ENCODE measurements around the gene TSPYL2. TPM values are rescaled to one million over a fixed set of nuclear protein-coding genes. Genes with fewer than 3 reads are reported as not detected.

TSPYL2 gene
- total RNA-seq, 4 donors from 2014 or later = 142 to 210 (median 180) TPM

DNA sequence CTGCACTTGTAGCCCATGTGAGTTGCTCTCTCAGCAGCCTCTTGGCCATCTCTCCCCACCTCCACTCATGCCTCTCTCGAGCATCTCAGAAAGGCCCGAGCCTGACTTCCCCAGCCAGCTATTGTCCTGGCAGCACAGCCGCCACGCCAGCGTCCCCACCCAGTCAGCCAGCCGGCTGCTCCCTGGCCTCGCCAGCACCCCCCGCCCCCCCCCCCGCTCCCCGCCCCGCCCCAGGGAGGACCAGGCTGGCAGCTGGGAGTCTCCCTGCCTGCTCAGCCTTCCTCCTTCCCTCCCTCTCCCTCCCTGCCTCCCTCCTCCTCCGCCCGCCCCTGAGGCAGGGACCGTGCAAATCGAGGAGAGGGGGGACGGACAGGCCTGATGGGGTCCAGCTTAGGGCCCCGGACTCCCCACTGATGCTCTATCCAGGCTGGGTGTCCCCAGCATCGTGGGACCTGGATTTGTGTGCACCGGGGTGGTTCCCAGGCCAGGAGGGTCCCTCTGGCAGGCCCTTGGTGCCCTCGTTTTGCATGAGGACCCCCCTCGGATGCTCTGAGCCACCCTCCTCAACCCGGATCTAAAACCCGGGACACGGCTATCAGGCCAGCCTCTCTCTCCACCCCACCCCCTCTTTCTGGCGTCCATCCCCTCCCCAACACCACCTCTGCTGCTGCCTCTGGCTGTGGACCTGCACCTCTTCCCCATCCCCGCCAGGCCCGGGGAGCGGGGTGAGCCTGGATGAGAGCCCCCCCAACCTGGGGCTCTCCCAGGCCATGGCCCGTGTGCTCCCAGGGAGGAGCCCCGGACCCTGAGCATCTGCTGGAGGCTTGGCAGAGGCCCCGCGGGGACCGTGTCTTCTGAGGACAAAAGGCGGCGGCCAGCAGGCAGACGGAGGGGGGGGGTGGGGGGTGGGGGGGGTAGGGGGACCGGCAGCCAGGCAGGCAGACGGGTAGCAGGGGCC is 33.7 kb upstream of the TSPYL2 start, which contains the start of gene GPR173:
Gene GPR173 (plus strand): TSS at position 621 of the 958 bp plus-strand sequence. CDS start 27,833 bp downstream, outside the sequence.
- no peak for TF ChIP-seq POLR2A (IDR thresholded peaks at IDR 0.05)
- TF ChIP-seq EP300 (IDR thresholded peaks at IDR 0.05) = peak in 1 of 2 donors; percentile 43
- Histone ChIP-seq H3K9me3 (no peaks in the 10 kb centered on the region), H3K4me1 (peaks cover 0 to 29% (median 0%) of the 10 kb centered on the region in 4 donors), H3K27me3 (peaks cover 0 to 10% of the 10 kb centered on the region in 2 donors), H3K4me3 (peak within 1 kb of the TSS; percentile 34 to 60 (median 45)), H3K27ac (peak within 1 kb of the TSS; percentile 38 to 82 (median 62)), H3K36me3 (no peaks in the 10 kb centered on the region)
- peak; percentile 17 for DNase-seq (ENCODE audit: low spot score in 2 of 2)
- WGBS, 2 donors = 4 to 36% methylated on average over 13 to 35 of the region's 38 CpGs

GRCh38 chrX:53049127-53049517 is 33.0 kb upstream of the TSPYL2 start:
- DNase-seq (ENCODE audit: low spot score in 2 of 2) = no peak
- peaks cover 0 to 10% of the 10 kb centered on the region in 2 donors for H3K27me3 ChIP-seq
- H3K9me3 ChIP-seq = no peaks in the 10 kb centered on the region
- H3K36me3 ChIP-seq = no peaks in the 10 kb centered on the region
- peaks cover 0 to 29% (median 0%) of the 10 kb centered on the region in 4 donors for H3K4me1 ChIP-seq
- H3K27ac ChIP-seq = peak overlapping the region; percentile 38 to 82 (median 62)
- WGBS, 2 donors = 26% methylated on average over 8 of the region's 8 CpGs; no CpG with 5 or more reads in 1 of the 2 donors
- H3K4me3 ChIP-seq = peak overlapping the region; percentile 34 to 60 (median 45)
- TF ChIP-seq EP300 (IDR thresholded peaks at IDR 0.05) = no peak
- TF ChIP-seq POLR2A (IDR thresholded peaks at IDR 0.05) = no peak
- TF ChIP-seq CTCF (IDR thresholded peaks at IDR 0.05) = no peak

- DNase-seq (ENCODE audit: low spot score in 2 of 2) = no peak
- H3K36me3 ChIP-seq = no peaks in the 10 kb centered on the region
- H3K27me3 ChIP-seq = peaks cover 0 to 10% of the 10 kb centered on the region in 2 donors
- no peak overlapping the region for H3K4me3 ChIP-seq
- WGBS, 2 donors = 54 to 80% methylated on average over 6 of the region's 6 CpGs
- peaks cover 0 to 29% (median 0%) of the 10 kb centered on the region in 4 donors for H3K4me1 ChIP-seq
- no peaks in the 10 kb centered on the region for H3K9me3 ChIP-seq
- H3K27ac ChIP-seq = no peak overlapping the region
- TF ChIP-seq POLR2A (IDR thresholded peaks at IDR 0.05) = no peak
- TF ChIP-seq EP300 (IDR thresholded peaks at IDR 0.05) = no peak
- TF ChIP-seq CTCF (IDR thresholded peaks at IDR 0.05) = no peak
Observed at GRCh38 chrX:53050841-53051240, 31.3 kb upstream of the TSPYL2 start.

DNA sequence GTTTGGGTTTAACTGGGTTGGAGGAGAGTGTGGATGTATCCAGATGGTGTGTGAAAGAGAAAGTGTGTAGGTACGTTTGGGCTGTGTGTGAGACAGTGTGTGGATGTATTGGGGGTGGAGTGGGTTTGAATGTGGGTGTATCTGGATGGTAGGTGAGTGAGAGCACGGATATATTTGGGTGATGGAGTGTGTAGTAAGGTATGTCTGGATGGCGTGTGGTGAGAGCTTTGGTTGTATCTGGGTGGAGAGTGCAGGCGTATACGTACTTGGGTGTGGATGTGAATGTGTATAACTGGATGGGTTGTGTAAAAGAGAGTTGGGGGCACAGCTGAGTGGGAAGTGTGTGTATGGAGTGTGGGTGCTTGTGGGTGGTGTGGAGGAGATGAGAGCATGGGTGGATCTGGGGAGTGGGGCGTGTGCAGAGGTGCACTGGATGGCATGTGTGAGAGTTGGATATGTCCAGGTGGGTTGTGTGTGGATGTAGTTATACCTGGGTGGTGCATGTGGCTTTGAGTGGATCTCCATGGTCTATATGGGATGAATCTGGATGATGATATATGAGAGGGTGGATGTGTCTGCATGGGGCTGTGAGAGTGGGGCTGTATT is 26.8 kb upstream of the TSPYL2 start:
- H3K27ac ChIP-seq = no peak overlapping the region
- TF ChIP-seq POLR2A (IDR thresholded peaks at IDR 0.05) = no peak
- no peak for TF ChIP-seq EP300 (IDR thresholded peaks at IDR 0.05)
- no peak for TF ChIP-seq CTCF (IDR thresholded peaks at IDR 0.05)
- no peak overlapping the region for H3K4me3 ChIP-seq
- no peaks in the 10 kb centered on the region for H3K9me3 ChIP-seq
- 77 to 88% methylated on average over 6 of the region's 6 CpGs for WGBS, 2 donors
- peaks cover 0 to 11% (median 0%) of the 10 kb centered on the region in 4 donors for H3K4me1 ChIP-seq
- DNase-seq (ENCODE audit: low spot score in 2 of 2) = no peak
- no peaks in the 10 kb centered on the region for H3K36me3 ChIP-seq
- H3K27me3 ChIP-seq = peaks cover 0 to 3% of the 10 kb centered on the region in 2 donors

- TF ChIP-seq CTCF (IDR thresholded peaks at IDR 0.05) (no peak), POLR2A (IDR thresholded peaks at IDR 0.05) (no peak), EP300 (IDR thresholded peaks at IDR 0.05) (no peak)
- DNase-seq (ENCODE audit: low spot score in 2 of 2) = no peak
- 87 to 89% methylated on average over 5 of the region's 5 CpGs for WGBS, 2 donors
- Histone ChIP-seq H3K27me3 (peaks cover 0 to 3% of the 10 kb centered on the region in 2 donors), H3K27ac (no peak overlapping the region), H3K9me3 (no peaks in the 10 kb centered on the region), H3K36me3 (no peaks in the 10 kb centered on the region), H3K4me1 (peaks cover 0 to 2% (median 0%) of the 10 kb centered on the region in 4 donors), H3K4me3 (no peak overlapping the region)
Observed at GRCh38 chrX:53056292-53056691, 25.9 kb upstream of the TSPYL2 start.
